ENCODE results near the gene PGGHG.

PGGHG gene

GRCh38 chr11:255816-256215 lies 33.1 kb upstream of the PGGHG start:
- CTCF ChIA-PET = interaction anchor here (3.2 kb wide), 1 partner anchor 14 kb away, joined by 10 read pairs; no protein-coding TSS in a partner anchor
- no peak for DNase-seq (ENCODE audit: low read depth, low spot score)
- TF ChIP-seq CTCF (IDR thresholded peaks at IDR 0.05; ENCODE audit: insufficient read depth, low read length, missing control alignments) = no peak
- POLR2A ChIA-PET = no interaction called here
- no peak overlapping the region for H3K4me3 ChIP-seq (ENCODE audit: low read depth, low read length)

- H3K4me3 ChIP-seq (ENCODE audit: low read depth, low read length) = no peak overlapping the region
- ChIA-PET POLR2A (no interaction called here), CTCF (interaction anchor here (2.4 kb wide), 1 partner anchor 9 kb away, joined by 7 read pairs; no protein-coding TSS in a partner anchor)
- DNase-seq (ENCODE audit: low read depth, low spot score) = no peak
- no peak for TF ChIP-seq CTCF (IDR thresholded peaks at IDR 0.05; ENCODE audit: insufficient read depth, low read length, missing control alignments)
Measured at GRCh38 chr11:256952-257737, 31.8 kb upstream of the PGGHG start.

- CTCF ChIA-PET = interaction anchor here (0.8 to 2.4 kb wide), 2 partner anchors 10 to 19 kb away, joined by 3 to 7 read pairs; no protein-coding TSS in a partner anchor
- no peak overlapping the region for H3K4me3 ChIP-seq (ENCODE audit: low read depth, low read length)
- POLR2A ChIA-PET = no interaction called here
Measured at GRCh38 chr11:257766-258493, 31.0 kb upstream of the PGGHG start.

GRCh38 chr11:259413-259812 lies 29.5 kb upstream of the PGGHG start:
- no peak for DNase-seq (ENCODE audit: low read depth, low spot score)
- ChIA-PET CTCF (interaction anchor here (1.7 kb wide), 1 partner anchor 9 kb away, joined by 8 read pairs; no protein-coding TSS in a partner anchor), POLR2A (no interaction called here)
- TF ChIP-seq CTCF (IDR thresholded peaks at IDR 0.05; ENCODE audit: insufficient read depth, low read length, missing control alignments) = no peak
- H3K4me3 ChIP-seq (ENCODE audit: low read depth, low read length) = no peak overlapping the region

More at GRCh38 chr11:257766-258493, 31.0 kb upstream of the PGGHG start:
- DNase-seq (ENCODE audit: low read depth, low spot score) = no peak
- TF ChIP-seq CTCF (IDR thresholded peaks at IDR 0.05; ENCODE audit: insufficient read depth, low read length, missing control alignments) = no peak

- no peak for TF ChIP-seq CTCF (IDR thresholded peaks at IDR 0.05; ENCODE audit: insufficient read depth, low read length, missing control alignments)
- H3K4me3 ChIP-seq (ENCODE audit: low read depth, low read length) = no peak overlapping the region
- no peak for DNase-seq (ENCODE audit: low read depth, low spot score)
- ChIA-PET CTCF (interaction anchor here (1.2 to 2.2 kb wide), 3 partner anchors 8 to 11 kb away, joined by 3 to 10 read pairs (median 3); no protein-coding TSS in a partner anchor), POLR2A (no interaction called here)
Measured at GRCh38 chr11:261624-262023, 27.3 kb upstream of the PGGHG start.
